Sigmoid colon (tissue), 4 donors: Measurements from ENCODE around the gene PAPPA.

Source experiments
- EP300 ChIP-seq, 4 donors: sonication (generic); formaldehyde crosslinking; IDR thresholded peaks; one replicate each; pipeline ENCODE4 v1.6.1; 2017; ENCODE audit warnings: antibody characterized with exemption in 4 of 4
- POLR2A ChIP-seq, 2 donors: fragments of 450-650 bp; IDR thresholded peaks; one replicate each; pipeline ENCODE4 v1.6.1; 2016; ENCODE audit warnings: antibody characterized with exemption in 2 of 2, mild to moderate bottlenecking in 2 of 2, moderate library complexity in 2 of 2
- POLR2AphosphoS5 ChIP-seq, 4 donors: sonication (generic); formaldehyde crosslinking; IDR thresholded peaks; one replicate each; pipeline ENCODE4 v1.6.1; 2017; ENCODE audit warnings: antibody characterized with exemption in 4 of 4
- TF ChIP-seq, protein P1 (sequence below), 4 experiments: fragments of 450-650 bp in 3 of 4; fragments of 200-600 bp in 1 of 4; IDR thresholded peaks; one replicate each; pipeline ENCODE4 v1.5.1; 2016 to 2019; ENCODE audit warnings: antibody characterized with exemption in 4 of 4, mild to moderate bottlenecking in 3 of 4, moderate library complexity in 2 of 4

GRCh38 chr9:116238225-116238624, 84.6 kb downstream of the PAPPA start:
- TF ChIP-seq, protein P1, sequence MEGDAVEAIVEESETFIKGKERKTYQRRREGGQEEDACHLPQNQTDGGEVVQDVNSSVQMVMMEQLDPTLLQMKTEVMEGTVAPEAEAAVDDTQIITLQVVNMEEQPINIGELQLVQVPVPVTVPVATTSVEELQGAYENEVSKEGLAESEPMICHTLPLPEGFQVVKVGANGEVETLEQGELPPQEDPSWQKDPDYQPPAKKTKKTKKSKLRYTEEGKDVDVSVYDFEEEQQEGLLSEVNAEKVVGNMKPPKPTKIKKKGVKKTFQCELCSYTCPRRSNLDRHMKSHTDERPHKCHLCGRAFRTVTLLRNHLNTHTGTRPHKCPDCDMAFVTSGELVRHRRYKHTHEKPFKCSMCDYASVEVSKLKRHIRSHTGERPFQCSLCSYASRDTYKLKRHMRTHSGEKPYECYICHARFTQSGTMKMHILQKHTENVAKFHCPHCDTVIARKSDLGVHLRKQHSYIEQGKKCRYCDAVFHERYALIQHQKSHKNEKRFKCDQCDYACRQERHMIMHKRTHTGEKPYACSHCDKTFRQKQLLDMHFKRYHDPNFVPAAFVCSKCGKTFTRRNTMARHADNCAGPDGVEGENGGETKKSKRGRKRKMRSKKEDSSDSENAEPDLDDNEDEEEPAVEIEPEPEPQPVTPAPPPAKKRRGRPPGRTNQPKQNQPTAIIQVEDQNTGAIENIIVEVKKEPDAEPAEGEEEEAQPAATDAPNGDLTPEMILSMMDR (IDR thresholded peaks at IDR 0.05) = no peak
- TF ChIP-seq POLR2A (IDR thresholded peaks at IDR 0.05) (no peak), POLR2AphosphoS5 (IDR thresholded peaks at IDR 0.05) (no peak), EP300 (IDR thresholded peaks at IDR 0.05) (no peak)
